PC-9 (cell line): ENCODE results near the gene RREB1.

Experiments
- CTCF ChIP-seq: fragments of 200-600 bp; sonication (generic); conservative IDR thresholded peaks from 2 replicates; pipeline ENCODE4 v1.6.1; 2017; ENCODE audit warnings: mixed run types, antibody characterized with exemption, mild to moderate bottlenecking, moderate library complexity
- EZH2 ChIP-seq: fragments of 200-600 bp; sonication (generic); IDR thresholded peaks from 2 replicates; pipeline ENCODE4 v1.8.0; 2017; ENCODE audit warnings: antibody characterized with exemption, low read depth

GRCh38 chr6:7243179-7243981, 135.6 kb downstream of the RREB1 start:
- TF ChIP-seq CTCF (peak; percentile 82), EZH2 (no peak)
